GM23248 (cell line): ENCODE data around the gene SMIM38.

Experiments used
- EZH2 ChIP-seq: fragments of 200-600 bp; sonication (generic); IDR thresholded peaks from 2 replicates; pipeline ENCODE4 v1.6.1; 2018; ENCODE audit warnings: antibody characterized with exemption, mild to moderate bottlenecking; ENCODE audit not compliant: insufficient read depth, poor library complexity, severe bottlenecking
- EZH2phosphoT487 ChIP-seq: fragments of 200-600 bp; sonication (generic); IDR thresholded peaks from 2 replicates; pipeline ENCODE4 v1.6.1; 2018; ENCODE audit warnings: antibody characterized with exemption, moderate library complexity, mild to moderate bottlenecking, low read depth; ENCODE audit not compliant: insufficient read depth

DNA sequence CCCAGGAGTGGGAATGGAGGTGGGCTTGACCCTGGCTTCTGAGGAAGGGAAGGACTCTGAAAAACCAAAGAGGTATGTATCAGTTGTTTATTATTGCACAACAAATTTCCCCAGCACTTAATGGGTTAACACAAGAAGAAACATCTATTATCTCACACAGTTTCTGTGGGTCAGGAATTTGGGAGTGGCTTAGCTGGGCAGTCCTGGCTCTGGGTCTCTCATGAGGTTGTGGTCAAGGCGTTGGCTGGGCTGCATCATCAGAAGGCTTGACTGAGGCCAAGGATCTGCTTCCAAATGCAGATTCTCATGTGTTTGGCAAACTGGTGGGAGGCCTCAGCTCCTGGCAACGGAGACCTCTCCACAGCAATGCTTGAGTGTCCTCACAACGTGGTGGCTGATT is 17.5 kb upstream of the SMIM38 start:
- no peak for TF ChIP-seq EZH2phosphoT487
- TF ChIP-seq EZH2, result no peak
